DND-41 (cell line): ENCODE results near the gene TBC1D1.

Experiments used
- ATAC-seq: fragments of 200-7000 bp; cut with Tn5 transposase; 3 replicates; pipeline ENCODE4 v1.9.1; 2021; ENCODE audit warnings: low read depth; ENCODE audit not compliant: insufficient read depth
- DNase-seq: peaks from one replicate; pipeline ENCODE4 v3.0.0-alpha.2; 2020
- H2AFZ ChIP-seq: 2 replicates; pipeline ENCODE4 v1.6.0; 2012; ENCODE audit warnings: low read depth, low read length
- H3K27ac ChIP-seq: 2 replicates; pipeline ENCODE4 v1.5.1; 2012; ENCODE audit warnings: low read length, inconsistent platforms
- H3K27me3 ChIP-seq: fragments of 200-600 bp; sonication (generic); 2 replicates; pipeline ENCODE4 v1.6.0; 2012; ENCODE audit warnings: low read length, mild to moderate bottlenecking, inconsistent platforms; ENCODE audit not compliant: insufficient read depth, poor library complexity
- H3K36me3 ChIP-seq: 2 replicates; pipeline ENCODE4 v1.5.1; 2012; ENCODE audit warnings: low read length, inconsistent platforms; ENCODE audit not compliant: insufficient read depth
- H3K4me1 ChIP-seq: 2 replicates; pipeline ENCODE4 v1.5.1; 2012; ENCODE audit warnings: mild to moderate bottlenecking, low read length; ENCODE audit not compliant: insufficient read depth
- H3K4me2 ChIP-seq: 2 replicates; pipeline ENCODE4 v1.6.0; 2012; ENCODE audit warnings: mild to moderate bottlenecking, moderate library complexity, low read length, inconsistent platforms; ENCODE audit not compliant: insufficient read depth
- H3K4me3 ChIP-seq, 2 experiments: fragments of 200-600 bp in 1 of 2; shearing (Covaris generic) in 1 of 2; 2 replicates each; pipeline ENCODE4 v1.5.1; 2012 to 2016; ENCODE audit warnings: inconsistent platforms in 2 of 2, low read length in 2 of 2, mild to moderate bottlenecking in 2 of 2, low read depth in 1 of 2, moderate library complexity in 1 of 2
- H3K79me2 ChIP-seq: 2 replicates; pipeline ENCODE4 v1.6.0; 2012; ENCODE audit warnings: low read length, inconsistent platforms; ENCODE audit not compliant: insufficient read depth
- H3K9ac ChIP-seq: 2 replicates; pipeline ENCODE4 v1.6.0; 2012; ENCODE audit warnings: low read depth, mild to moderate bottlenecking, inconsistent platforms, low read length, moderate library complexity
- H3K9me3 ChIP-seq: 2 replicates; pipeline ENCODE4 v1.5.1; 2012; ENCODE audit warnings: low read length, moderate library complexity, mild to moderate bottlenecking, inconsistent platforms; ENCODE audit not compliant: insufficient read depth, severe bottlenecking
- H4K20me1 ChIP-seq: 2 replicates; pipeline ENCODE4 v1.6.0; 2012; ENCODE audit warnings: low read length; ENCODE audit not compliant: insufficient read depth
- EZH2 ChIP-seq: IDR thresholded peaks from 3 replicates; pipeline ENCODE4 v1.6.1; 2012; ENCODE audit warnings: borderline replicate concordance, low read depth, mild to moderate bottlenecking, moderate library complexity, low read length, inconsistent platforms; ENCODE audit not compliant: severe bottlenecking
- TF ChIP-seq, protein P1 (sequence below): IDR thresholded peaks from 2 replicates; pipeline ENCODE4 v1.5.1; 2012; ENCODE audit warnings: borderline replicate concordance, low read length, moderate library complexity, mild to moderate bottlenecking; ENCODE audit not compliant: poor library complexity, severe bottlenecking; ENCODE audit errors: extremely low read depth

The TBC1D1 gene

DNA sequence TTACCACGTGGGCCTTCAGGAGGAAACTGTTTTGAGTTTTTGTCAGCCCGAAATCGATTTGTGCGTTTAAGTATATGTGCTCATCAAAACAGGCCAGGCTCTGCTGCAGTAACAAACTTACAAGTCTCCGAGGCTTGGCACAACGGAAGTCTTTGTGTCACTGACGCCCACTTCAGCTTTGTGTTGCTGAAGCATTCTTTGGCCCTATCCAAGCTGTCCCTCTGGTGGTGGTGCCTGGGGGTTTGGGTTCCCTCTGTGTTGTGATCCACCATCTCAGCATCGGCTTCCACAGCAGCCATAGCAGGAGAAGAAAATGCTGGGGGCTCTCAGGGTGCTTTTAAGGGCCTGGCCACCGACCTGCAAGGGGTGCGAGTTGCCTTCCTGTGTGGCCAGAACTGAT lies 245.7 kb downstream of the TBC1D1 start:
- Histone ChIP-seq H3K9ac (no peak overlapping the region), H3K4me1 (no peaks in the 10 kb centered on the region), H3K36me3 (peaks cover 75% of the 10 kb centered on the region), H3K27ac (no peak overlapping the region), H3K79me2 (no peaks in the 10 kb centered on the region), H4K20me1 (no peaks in the 10 kb centered on the region), H3K9me3 (no peaks in the 10 kb centered on the region), H2AFZ (no peak overlapping the region), H3K4me2 (no peak overlapping the region), H3K4me3 (no peak overlapping the region), H3K27me3 (no peaks in the 10 kb centered on the region)
- TF ChIP-seq, protein P1, sequence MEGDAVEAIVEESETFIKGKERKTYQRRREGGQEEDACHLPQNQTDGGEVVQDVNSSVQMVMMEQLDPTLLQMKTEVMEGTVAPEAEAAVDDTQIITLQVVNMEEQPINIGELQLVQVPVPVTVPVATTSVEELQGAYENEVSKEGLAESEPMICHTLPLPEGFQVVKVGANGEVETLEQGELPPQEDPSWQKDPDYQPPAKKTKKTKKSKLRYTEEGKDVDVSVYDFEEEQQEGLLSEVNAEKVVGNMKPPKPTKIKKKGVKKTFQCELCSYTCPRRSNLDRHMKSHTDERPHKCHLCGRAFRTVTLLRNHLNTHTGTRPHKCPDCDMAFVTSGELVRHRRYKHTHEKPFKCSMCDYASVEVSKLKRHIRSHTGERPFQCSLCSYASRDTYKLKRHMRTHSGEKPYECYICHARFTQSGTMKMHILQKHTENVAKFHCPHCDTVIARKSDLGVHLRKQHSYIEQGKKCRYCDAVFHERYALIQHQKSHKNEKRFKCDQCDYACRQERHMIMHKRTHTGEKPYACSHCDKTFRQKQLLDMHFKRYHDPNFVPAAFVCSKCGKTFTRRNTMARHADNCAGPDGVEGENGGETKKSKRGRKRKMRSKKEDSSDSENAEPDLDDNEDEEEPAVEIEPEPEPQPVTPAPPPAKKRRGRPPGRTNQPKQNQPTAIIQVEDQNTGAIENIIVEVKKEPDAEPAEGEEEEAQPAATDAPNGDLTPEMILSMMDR = no peak
- TF ChIP-seq EZH2 = no peak
- DNase-seq (no peak), ATAC-seq (no peak)

DNA sequence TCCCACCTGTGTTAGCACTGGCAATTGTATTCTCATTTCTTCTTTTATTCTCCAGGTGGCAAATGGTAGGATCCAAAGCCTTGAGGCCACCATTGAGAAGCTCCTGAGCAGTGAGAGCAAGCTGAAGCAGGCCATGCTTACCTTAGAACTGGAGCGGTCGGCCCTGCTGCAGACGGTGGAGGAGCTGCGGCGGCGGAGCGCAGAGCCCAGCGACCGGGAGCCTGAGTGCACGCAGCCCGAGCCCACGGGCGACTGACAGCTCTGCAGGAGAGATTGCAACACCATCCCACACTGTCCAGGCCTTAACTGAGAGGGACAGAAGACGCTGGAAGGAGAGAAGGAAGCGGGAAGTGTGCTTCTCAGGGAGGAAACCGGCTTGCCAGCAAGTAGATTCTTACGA lies 246.2 kb downstream of the TBC1D1 start:
- Histone ChIP-seq H3K9me3 (no peaks in the 10 kb centered on the region), H3K27ac (no peak overlapping the region), H3K4me2 (no peak overlapping the region), H3K4me1 (no peaks in the 10 kb centered on the region), H3K79me2 (no peaks in the 10 kb centered on the region), H2AFZ (no peak overlapping the region), H3K36me3 (peaks cover 75% of the 10 kb centered on the region), H4K20me1 (no peaks in the 10 kb centered on the region), H3K9ac (no peak overlapping the region), H3K27me3 (no peaks in the 10 kb centered on the region), H3K4me3 (no peak overlapping the region)
- TF ChIP-seq, protein P1 = no peak
- DNase-seq = no peak
- no peak for ATAC-seq

DNA sequence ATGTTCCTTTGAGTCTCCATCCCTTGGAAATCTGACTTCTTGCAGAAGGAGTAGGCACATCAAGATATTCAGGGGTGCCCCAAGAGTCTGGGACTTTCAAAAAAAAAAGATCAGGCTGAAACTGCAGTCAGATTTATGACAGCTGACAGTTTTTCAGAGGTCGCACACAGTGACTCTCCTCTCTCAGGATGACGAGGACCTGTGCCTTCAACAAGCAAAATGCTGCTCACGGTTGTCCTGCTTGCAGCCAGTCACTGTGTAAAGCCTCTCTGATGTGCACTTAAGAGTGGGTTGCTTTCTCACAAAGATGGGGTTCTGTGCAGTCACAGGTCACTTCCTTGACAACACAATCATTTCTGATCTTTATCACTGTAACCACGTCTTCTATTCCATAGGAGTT lies 247.5 kb downstream of the TBC1D1 start:
- no peak for ATAC-seq
- no peak overlapping the region for H3K27ac ChIP-seq
- no peak overlapping the region for H3K9ac ChIP-seq
- H3K27me3 ChIP-seq = no peaks in the 10 kb centered on the region
- no peaks in the 10 kb centered on the region for H3K4me1 ChIP-seq
- no peaks in the 10 kb centered on the region for H3K79me2 ChIP-seq
- no peak for TF ChIP-seq EZH2
- TF ChIP-seq, protein P1 = no peak
- peaks cover 65% of the 10 kb centered on the region for H3K36me3 ChIP-seq
- H3K4me3 ChIP-seq = no peak overlapping the region
- no peaks in the 10 kb centered on the region for H4K20me1 ChIP-seq
- H2AFZ ChIP-seq = no peak overlapping the region
- no peaks in the 10 kb centered on the region for H3K9me3 ChIP-seq
- no peak overlapping the region for H3K4me2 ChIP-seq
- no peak for DNase-seq

DNA sequence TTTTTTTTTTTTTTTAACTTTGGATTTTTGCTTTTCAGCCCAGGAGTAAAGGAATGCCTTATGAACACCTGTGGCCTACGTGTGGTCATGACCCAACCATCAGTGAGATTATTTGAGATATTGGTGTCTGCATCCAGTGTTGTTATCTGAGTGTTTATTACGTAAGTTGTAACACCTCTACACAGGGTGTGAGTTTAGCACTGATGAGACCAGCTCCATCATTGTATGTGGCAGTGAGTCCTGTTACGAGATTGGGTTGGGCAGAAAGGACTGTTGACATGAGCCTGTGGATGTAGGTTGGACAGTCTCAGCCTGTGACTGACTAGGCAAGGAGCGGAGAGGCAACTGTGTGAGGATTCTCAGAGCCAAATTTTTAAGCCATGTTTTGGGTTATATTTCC lies 248.3 kb downstream of the TBC1D1 start:
- ATAC-seq (no peak), DNase-seq (no peak)
- Histone ChIP-seq H3K27ac (no peak overlapping the region), H3K4me1 (no peaks in the 10 kb centered on the region), H3K9ac (no peak overlapping the region), H3K36me3 (peaks cover 57% of the 10 kb centered on the region), H4K20me1 (no peaks in the 10 kb centered on the region), H3K9me3 (no peaks in the 10 kb centered on the region), H2AFZ (no peak overlapping the region), H3K4me2 (no peak overlapping the region), H3K27me3 (no peaks in the 10 kb centered on the region), H3K79me2 (no peaks in the 10 kb centered on the region), H3K4me3 (no peak overlapping the region)
- TF ChIP-seq, protein P1 = no peak
